Testis (tissue), 2 donors: Measurements from ENCODE around the gene KLHL22.

ENCODE experiments used
- CTCF ChIP-seq, 3 experiments: fragments of 450-650 bp in 2 of 3; fragments of 200-600 bp in 1 of 3; sonication (generic) in 1 of 3; IDR thresholded peaks; one replicate each; pipeline ENCODE4 v1.5.1; 2016 to 2019; ENCODE audit warnings: antibody characterized with exemption in 3 of 3, mild to moderate bottlenecking in 2 of 3, moderate library complexity in 1 of 3
- POLR2A ChIP-seq: fragments of 450-650 bp; IDR thresholded peaks from one replicate; pipeline ENCODE4 v1.6.1; 2017; ENCODE audit warnings: antibody characterized with exemption, mild to moderate bottlenecking, moderate library complexity

GRCh38 chr22:20407829-20408228, 87.8 kb downstream of the KLHL22 start:
- no peak for TF ChIP-seq CTCF (IDR thresholded peaks at IDR 0.05)
- TF ChIP-seq POLR2A = no peak
